Renal pelvis (tissue), 4 donors: ENCODE results near the gene ZNF502. TPM values are rescaled to one million over a fixed set of nuclear protein-coding genes. Genes with fewer than 3 reads are reported as not detected.

ENCODE experiments used
- DNase-seq: peaks from one replicate; pipeline ENCODE4 v3.0.0-alpha.2; 2013
- polyA plus RNA-seq, 3 donors: library from polyadenylated mRNA; unstranded; fragments of 120-200 nt; gene quantifications; one replicate each; pipeline ENCODE4 v1.2.1, GENCODE V29; 2013; ENCODE audit not compliant: insufficient read length in 3 of 3

ZNF502 gene
- polyA plus RNA-seq, 3 donors, result 12.3 to 14.4 (median 14.3) TPM

DNA sequence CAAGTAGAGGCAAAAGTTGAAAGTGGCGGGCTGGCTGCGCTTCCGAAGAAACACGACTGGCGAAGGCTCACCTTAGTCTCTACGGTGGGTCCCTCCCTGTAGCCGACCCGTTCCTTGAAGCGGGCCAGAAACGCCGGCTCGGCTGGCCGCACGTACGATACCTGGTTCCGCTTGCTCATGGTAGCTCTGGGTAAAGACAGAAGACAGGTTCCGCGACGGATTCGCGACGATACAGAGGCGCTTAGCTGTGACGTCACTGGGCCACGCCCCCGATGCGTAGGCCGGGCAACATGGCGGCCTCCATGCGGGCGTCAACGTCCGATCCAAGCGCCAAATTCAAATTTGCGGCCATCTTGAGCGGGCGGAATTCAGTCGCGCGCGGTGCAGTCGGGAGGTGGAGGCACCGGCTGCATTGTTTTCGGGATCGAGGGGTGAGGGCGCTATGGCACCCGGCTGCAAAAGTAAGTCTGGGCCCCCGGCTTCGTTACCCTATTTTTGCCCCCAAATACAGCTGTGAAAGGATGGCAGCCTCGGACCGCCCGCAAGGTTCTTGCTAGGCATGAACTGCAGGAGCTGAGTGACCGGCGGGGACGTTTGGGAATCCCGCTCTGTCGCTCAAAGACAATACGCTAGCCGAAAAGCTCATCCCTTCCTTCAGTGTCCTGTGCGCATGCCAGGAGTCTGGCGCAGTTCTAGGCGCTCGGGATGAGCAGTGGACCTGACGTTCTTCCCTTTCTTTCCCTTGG, 49.1 kb downstream of the ZNF502 start, which contains the start of the genes KIAA1143 and KIF15:
Gene KIAA1143 (minus strand): TSS at position 196 of the 746 bp plus-strand sequence. CDS start 17 bp downstream, at position 179.
Gene KIF15 (plus strand): TSS at position 371 of the 746 bp plus-strand sequence. CDS start 72 bp downstream, at position 443.
- DNase-seq, result peak; percentile 97

GRCh38 chr3:44762170-44762677, 49.8 kb downstream of the ZNF502 start:
- DNase-seq, result no peak

DNA sequence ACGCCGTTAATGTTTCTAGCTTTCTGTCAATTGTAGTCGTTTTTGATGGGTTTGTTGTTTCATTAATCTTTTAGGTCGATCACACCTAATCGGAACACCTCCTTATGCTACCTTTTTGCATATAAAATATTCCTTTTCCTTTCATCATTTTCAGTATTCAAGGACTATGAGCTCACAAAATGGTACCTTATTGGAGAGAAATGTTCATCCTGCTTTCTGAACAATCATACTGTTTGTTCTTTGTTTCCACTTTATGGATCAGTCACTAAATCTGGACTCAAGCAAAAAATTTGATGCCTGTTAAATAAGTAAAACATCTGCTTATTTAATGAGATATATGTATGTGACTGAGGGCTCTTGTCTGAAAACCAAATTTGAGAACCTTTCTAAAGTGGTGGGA, 50.2 kb downstream of the ZNF502 start:
- DNase-seq, result no peak

GRCh38 chr3:44764248-44764647, 51.8 kb downstream of the ZNF502 start:
- no peak for DNase-seq

GRCh38 chr3:44771424-44772098, 59.1 kb downstream of the ZNF502 start:
- no peak for DNase-seq

DNA sequence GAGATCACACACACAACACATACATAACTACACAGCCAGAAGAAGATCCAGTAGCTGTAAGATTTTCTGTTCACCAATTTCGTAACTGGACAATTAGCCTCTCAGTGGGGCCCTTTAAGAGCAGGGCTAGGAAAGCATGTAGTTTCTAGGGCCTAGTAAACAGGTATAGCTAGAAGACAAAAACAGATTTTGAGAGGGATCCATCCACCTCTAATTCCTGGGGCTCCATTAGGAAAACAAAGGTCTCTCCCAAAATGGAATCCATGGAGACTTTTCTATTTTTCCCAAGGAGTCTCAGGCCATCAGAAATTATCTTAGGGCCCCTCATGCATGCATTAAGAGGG, 59.6 kb downstream of the ZNF502 start:
- DNase-seq, result no peak

Other genes starting within 250 kb of the ZNF502 start
- 10 to 100 TPM; 18.4 to 31.8 (median 29.3) TPM for gene ZNF445, start 235.0 kb upstream of the ZNF502 start, polyA plus RNA-seq
- 10 to 100 TPM; 15.9 to 17.9 (median 17.7) TPM for gene ZKSCAN7, start 157.5 kb upstream of the ZNF502 start, polyA plus RNA-seq
- gene ZNF660, start 127.7 kb upstream of the ZNF502 start, polyA plus RNA-seq, result 10 to 100 TPM in 1 of 3 donors, 1 to 10 TPM in 2; 8.1 to 18.0 (median 10.0) TPM
- gene ZNF197, start 87.6 kb upstream of the ZNF502 start, polyA plus RNA-seq, result 10 to 100 TPM; 27.0 to 35.6 (median 34.3) TPM
- gene ZNF35, start 63.9 kb upstream of the ZNF502 start, polyA plus RNA-seq, result 10 to 100 TPM in 2 of 3 donors, 1 to 10 TPM in 1; 9.8 to 15.1 (median 12.1) TPM
- gene ZNF501, start 17.0 kb downstream of the ZNF502 start, polyA plus RNA-seq, result 10 to 100 TPM; 10.2 to 12.9 (median 10.8) TPM
- gene KIAA1143, start 49.0 kb downstream of the ZNF502 start, polyA plus RNA-seq, result 10 to 100 TPM; 47.9 to 55.4 (median 49.1) TPM
- gene KIF15, start 49.1 kb downstream of the ZNF502 start, polyA plus RNA-seq, result 10 to 100 TPM; 21.6 to 29.2 (median 25.0) TPM
- 10 to 100 TPM; 28.7 to 34.3 (median 33.7) TPM for gene TMEM42, start 149.3 kb downstream of the ZNF502 start, polyA plus RNA-seq
- under 1 TPM; 0.05 to 0.13 (median 0.09) TPM for gene TGM4, start 161.9 kb downstream of the ZNF502 start, polyA plus RNA-seq